GM12864 (cell line): ENCODE measurements around the gene NR4A2.

Source experiments
- DNase-seq: peaks from one replicate; pipeline ENCODE4 v3.0.0-alpha.2; 2011; ENCODE audit warnings: low read depth
- H3K4me3 ChIP-seq: 2 replicates; pipeline ENCODE4 v1.5.1; 2011; ENCODE audit warnings: mild to moderate bottlenecking, low read depth, low read length, control low read depth
- TF ChIP-seq, protein P1 (sequence below): IDR thresholded peaks from 2 replicates; pipeline ENCODE4 v1.5.1; 2011; ENCODE audit warnings: low read depth, mild to moderate bottlenecking, moderate library complexity, low read length, control low read depth, inconsistent platforms; ENCODE audit errors: missing control alignments

The NR4A2 gene

DNA sequence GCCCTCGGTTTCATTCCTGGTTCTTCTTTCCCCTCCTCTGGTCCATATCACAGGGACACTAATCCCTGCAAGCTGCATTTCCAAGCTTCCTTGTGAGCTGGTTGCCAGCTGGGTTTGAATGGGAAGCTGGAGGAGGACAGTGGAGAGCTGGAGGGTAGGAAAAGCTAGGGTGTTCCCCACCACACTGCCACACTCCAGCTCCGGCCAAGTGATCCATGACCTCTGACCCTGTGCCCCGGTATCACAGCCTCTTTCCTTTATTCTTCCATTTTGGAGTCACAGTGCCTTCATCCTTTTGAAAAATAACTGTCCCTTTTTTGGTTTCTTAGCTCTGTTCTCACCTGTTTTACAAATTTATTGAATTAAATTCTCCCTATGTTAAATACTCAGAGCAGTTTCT lies 13.1 kb upstream of the NR4A2 start:
- H3K4me3 ChIP-seq = no peak overlapping the region
- DNase-seq = no peak
- TF ChIP-seq, protein P1, sequence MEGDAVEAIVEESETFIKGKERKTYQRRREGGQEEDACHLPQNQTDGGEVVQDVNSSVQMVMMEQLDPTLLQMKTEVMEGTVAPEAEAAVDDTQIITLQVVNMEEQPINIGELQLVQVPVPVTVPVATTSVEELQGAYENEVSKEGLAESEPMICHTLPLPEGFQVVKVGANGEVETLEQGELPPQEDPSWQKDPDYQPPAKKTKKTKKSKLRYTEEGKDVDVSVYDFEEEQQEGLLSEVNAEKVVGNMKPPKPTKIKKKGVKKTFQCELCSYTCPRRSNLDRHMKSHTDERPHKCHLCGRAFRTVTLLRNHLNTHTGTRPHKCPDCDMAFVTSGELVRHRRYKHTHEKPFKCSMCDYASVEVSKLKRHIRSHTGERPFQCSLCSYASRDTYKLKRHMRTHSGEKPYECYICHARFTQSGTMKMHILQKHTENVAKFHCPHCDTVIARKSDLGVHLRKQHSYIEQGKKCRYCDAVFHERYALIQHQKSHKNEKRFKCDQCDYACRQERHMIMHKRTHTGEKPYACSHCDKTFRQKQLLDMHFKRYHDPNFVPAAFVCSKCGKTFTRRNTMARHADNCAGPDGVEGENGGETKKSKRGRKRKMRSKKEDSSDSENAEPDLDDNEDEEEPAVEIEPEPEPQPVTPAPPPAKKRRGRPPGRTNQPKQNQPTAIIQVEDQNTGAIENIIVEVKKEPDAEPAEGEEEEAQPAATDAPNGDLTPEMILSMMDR = no peak

DNA sequence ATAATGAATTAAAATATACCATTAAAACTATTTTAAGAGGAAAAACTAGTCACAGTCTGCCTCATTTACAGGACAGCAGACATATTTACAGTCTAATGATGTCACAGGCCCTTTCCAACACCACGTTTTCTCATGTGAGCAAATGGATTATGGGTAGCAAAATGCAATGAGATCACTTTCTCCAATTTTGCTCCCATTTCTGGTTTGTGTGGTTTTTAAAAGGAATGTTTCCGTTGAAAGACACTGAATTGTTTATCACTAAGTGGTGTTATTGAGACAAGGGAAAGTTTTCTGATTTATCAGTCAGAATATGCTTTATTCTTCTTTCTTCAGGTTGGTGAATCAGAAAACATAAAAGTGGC lies 11.4 kb upstream of the NR4A2 start:
- DNase-seq = no peak
- TF ChIP-seq, protein P1 = no peak

GRCh38 chr2:156343096-156343939 lies 10.8 kb upstream of the NR4A2 start:
- peak overlapping the region; percentile 75 for H3K4me3 ChIP-seq
- TF ChIP-seq, protein P1 = no peak
- no peak for DNase-seq

More for the DNA sequence above, 11.4 kb upstream of the NR4A2 start:
- H3K4me3 ChIP-seq = no peak overlapping the region

- DNase-seq = no peak
- TF ChIP-seq, protein P1 = no peak
- peak overlapping the region; percentile 75 for H3K4me3 ChIP-seq
These were observed 10.0 kb upstream of the NR4A2 start for GRCh38 chr2:156342254-156343095.

DNA sequence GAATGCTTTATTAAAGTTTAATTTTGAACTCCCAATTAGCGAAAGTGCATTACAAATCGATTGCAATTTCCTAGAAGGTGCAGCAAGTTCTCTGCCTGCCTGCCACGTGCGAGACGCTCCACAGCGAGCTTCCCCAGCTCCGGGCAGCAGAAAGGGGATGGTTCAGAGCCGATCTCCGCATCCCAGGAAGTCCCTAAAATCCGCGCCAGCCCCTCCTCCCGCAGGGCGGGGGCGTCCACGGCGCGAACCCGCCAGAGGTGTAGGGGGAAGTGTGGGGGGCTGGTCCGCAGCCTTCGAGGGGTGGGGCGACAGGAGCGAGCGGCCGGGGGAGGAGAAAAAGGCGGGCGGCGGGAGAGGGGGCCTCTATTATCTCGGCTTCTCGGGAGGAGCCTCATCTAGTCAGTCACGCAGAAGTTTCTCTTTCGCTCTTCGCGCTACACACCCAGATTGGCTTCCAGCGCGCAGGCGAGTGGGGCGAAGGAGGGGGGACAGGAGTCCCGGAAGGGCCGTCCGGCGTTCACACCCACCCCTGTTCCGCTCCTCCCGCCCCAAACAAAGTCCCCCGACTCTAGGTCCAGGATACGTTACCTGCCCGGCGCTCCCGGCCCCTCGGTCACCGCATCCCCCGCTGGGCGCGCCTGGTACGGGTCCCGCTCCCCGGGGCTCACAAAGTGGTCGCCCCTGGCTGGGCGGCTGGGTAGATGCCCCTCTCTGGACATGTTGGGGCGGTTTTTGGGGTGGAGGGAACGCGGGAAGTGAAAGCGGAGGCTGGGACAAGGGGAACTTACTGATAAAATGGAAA lies 9.1 kb upstream of the NR4A2 start:
- peak overlapping the region; percentile 75 for H3K4me3 ChIP-seq
- peak; percentile 95 for DNase-seq
- TF ChIP-seq, protein P1 = no peak

DNA sequence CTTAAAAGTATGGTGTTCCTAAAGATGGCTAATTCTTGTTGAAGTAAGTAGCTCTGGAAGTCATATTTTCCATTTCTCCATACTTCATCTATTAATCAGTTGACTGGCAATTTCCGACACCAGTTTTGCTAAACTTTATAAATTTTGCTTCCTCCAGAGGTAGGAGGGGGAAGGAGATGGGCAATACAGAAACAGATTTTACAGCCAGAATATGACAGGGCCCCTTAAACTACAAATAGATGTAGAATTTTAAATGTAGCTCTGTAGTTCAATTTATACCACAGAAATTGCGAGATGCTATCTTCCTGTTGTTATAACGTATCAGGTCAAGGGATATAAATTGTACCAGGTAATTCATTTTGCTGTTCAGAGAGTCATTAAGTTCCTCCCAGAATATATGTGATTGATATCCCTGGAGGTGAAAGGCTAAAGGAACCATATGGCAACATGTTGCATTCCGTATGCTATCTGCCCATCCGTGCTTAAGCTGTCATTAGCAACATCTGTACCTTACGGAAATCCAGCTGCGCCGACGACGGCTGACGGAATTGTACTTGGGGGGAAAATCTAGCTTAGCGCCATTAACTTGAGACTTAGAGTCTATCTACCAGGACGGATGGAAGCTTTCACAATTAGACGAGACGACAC lies 8.4 kb upstream of the NR4A2 start:
- DNase-seq = no peak
- TF ChIP-seq, protein P1 = no peak
- H3K4me3 ChIP-seq = peak overlapping the region; percentile 75
